Measurements from ENCODE around the gene BCCIP.

GRCh38 chr10:125836746-125837145, 13.4 kb downstream of the BCCIP start:
- TF ChIP-seq TSHZ2 (CRISPR knock-in tag; IDR thresholded peaks at IDR 0.05) (no peak), PPARA (CRISPR knock-in tag; IDR thresholded peaks at IDR 0.05; ENCODE audit: borderline replicate concordance) (no peak), CSRNP3 (CRISPR knock-in tag; IDR thresholded peaks at IDR 0.05) (no peak), ZC3H10 (CRISPR knock-in tag; IDR thresholded peaks at IDR 0.05) (no peak), ZNF8 (CRISPR knock-in tag; IDR thresholded peaks at IDR 0.05) (no peak), PATZ1 (CRISPR knock-in tag; IDR thresholded peaks at IDR 0.05; ENCODE audit: borderline replicate concordance) (no peak), TCF4 (CRISPR knock-in tag; IDR thresholded peaks at IDR 0.05; ENCODE audit: borderline replicate concordance) (no peak)

Data from SK-N-SH treated with all-trans-retinoic acid at 6 μM for 48 hours (cell line).